Astrocyte (in vitro differentiated cells and primary cell): ENCODE results near the gene SMAP2.

Source experiments
- EZH2 ChIP-seq: IDR thresholded peaks from 2 replicates; pipeline ENCODE4 v1.6.1; 2012; ENCODE audit warnings: mild to moderate bottlenecking, low read length, inconsistent platforms; ENCODE audit not compliant: insufficient read depth
- TF ChIP-seq, protein P1 (sequence below): IDR thresholded peaks from 2 replicates; pipeline ENCODE4 v1.5.1; 2011; ENCODE audit warnings: low read depth, mild to moderate bottlenecking, inconsistent platforms, low read length, moderate library complexity; ENCODE audit not compliant: insufficient read depth

DNA sequence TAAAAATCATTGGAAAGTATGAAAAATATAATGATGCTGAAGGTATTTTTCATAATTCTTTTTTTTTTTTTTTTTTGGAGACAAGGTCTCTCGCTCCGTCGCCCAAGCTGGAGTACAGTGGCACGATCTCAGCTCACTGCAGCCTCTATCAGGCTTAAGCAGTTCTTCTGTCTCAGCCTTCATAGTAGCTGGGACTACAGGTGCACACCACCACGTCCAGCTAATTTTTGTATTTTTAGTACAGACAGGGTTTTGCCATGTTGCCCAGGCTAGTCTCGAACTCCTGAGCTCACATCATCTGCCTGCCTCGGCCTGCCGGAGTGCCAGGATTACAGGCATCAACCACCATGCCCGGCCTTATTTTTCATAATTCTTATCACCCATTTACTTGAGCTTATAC lies 13.3 kb downstream of the SMAP2 start:
- TF ChIP-seq, protein P1, sequence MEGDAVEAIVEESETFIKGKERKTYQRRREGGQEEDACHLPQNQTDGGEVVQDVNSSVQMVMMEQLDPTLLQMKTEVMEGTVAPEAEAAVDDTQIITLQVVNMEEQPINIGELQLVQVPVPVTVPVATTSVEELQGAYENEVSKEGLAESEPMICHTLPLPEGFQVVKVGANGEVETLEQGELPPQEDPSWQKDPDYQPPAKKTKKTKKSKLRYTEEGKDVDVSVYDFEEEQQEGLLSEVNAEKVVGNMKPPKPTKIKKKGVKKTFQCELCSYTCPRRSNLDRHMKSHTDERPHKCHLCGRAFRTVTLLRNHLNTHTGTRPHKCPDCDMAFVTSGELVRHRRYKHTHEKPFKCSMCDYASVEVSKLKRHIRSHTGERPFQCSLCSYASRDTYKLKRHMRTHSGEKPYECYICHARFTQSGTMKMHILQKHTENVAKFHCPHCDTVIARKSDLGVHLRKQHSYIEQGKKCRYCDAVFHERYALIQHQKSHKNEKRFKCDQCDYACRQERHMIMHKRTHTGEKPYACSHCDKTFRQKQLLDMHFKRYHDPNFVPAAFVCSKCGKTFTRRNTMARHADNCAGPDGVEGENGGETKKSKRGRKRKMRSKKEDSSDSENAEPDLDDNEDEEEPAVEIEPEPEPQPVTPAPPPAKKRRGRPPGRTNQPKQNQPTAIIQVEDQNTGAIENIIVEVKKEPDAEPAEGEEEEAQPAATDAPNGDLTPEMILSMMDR = no peak
- no peak for TF ChIP-seq EZH2
